Measurements from ENCODE around the gene FADS1.
A peak's percentile ranks its signal among the peaks of the same experiment; 100 is the strongest.

Gene FADS1

GRCh38 chr11:61844909-61845565, 28.2 kb upstream of the FADS1 start:
- DNase-seq, result no peak

- no peak for DNase-seq
These were observed 25.7 kb upstream of the FADS1 start for GRCh38 chr11:61842528-61842820.

- no peak for DNase-seq
These were observed 25.1 kb upstream of the FADS1 start for GRCh38 chr11:61841636-61842527.

- no peak for DNase-seq
These were observed 23.6 kb upstream of the FADS1 start for GRCh38 chr11:61840371-61840770.

- no peak for DNase-seq
These were observed 22.9 kb upstream of the FADS1 start for GRCh38 chr11:61839742-61840141.

GRCh38 chr11:61838921-61839320, 22.1 kb upstream of the FADS1 start:
- no peak for DNase-seq

GRCh38 chr11:61838501-61838900, 21.7 kb upstream of the FADS1 start:
- DNase-seq, result no peak

- no peak for DNase-seq
These were observed 20.7 kb upstream of the FADS1 start for GRCh38 chr11:61837411-61838005.

GRCh38 chr11:61836193-61836592, 19.4 kb upstream of the FADS1 start:
- no peak for DNase-seq

GRCh38 chr11:61834278-61835048, 17.7 kb upstream of the FADS1 start:
- no peak for DNase-seq

GRCh38 chr11:61833926-61834277, 17.1 kb upstream of the FADS1 start:
- DNase-seq, result no peak

GRCh38 chr11:61833471-61833870, 16.7 kb upstream of the FADS1 start:
- DNase-seq, result no peak

GRCh38 chr11:61832754-61833153, 16.0 kb upstream of the FADS1 start:
- no peak for DNase-seq

- no peak for DNase-seq
These were observed 15.4 kb upstream of the FADS1 start for GRCh38 chr11:61832207-61832606.

- DNase-seq, result no peak
These were observed 13.7 kb upstream of the FADS1 start for GRCh38 chr11:61830237-61831105.

GRCh38 chr11:61829806-61830205, 13.0 kb upstream of the FADS1 start:
- DNase-seq, result no peak

- DNase-seq, result no peak
These were observed 12.0 kb upstream of the FADS1 start for GRCh38 chr11:61828629-61829407.

GRCh38 chr11:61828379-61828628, 11.5 kb upstream of the FADS1 start:
- DNase-seq, result no peak

GRCh38 chr11:61827571-61828378, 11.0 kb upstream of the FADS1 start, which contains the start of gene FADS2:
FADS2 (plus strand) TSS chr11:61828300; CDS start chr11:61828391, 91 bp downstream.
- DNase-seq, result peak; percentile 91

- no peak for DNase-seq
These were observed 10.2 kb upstream of the FADS1 start for GRCh38 chr11:61826930-61827570.
